Ascending aorta (tissue), 2 donors: ENCODE data around the gene SPDEF. TPM values are rescaled to one million over a fixed set of nuclear protein-coding genes. Genes with fewer than 3 reads are reported as not detected.

Experiments
- DNase-seq, 2 donors: peaks; one replicate each; pipeline ENCODE4 v3.0.0-alpha.2; 2019; ENCODE audit warnings: low spot score in 2 of 2
- H3K27ac ChIP-seq, 2 donors: fragments of 200-600 bp; sonication (generic); one replicate each; pipeline ENCODE4 v1.5.1; 2016 to 2017; ENCODE audit warnings: mild to moderate bottlenecking in 1 of 2
- H3K27me3 ChIP-seq: fragments of 200-600 bp; sonication (generic); one replicate; pipeline ENCODE4 v1.5.1; 2017
- H3K36me3 ChIP-seq, 2 donors: fragments of 200-600 bp; sonication (generic); one replicate each; pipeline ENCODE4 v1.5.1; 2016
- H3K4me1 ChIP-seq, 2 donors: fragments of 200-600 bp; sonication (generic); one replicate each; pipeline ENCODE4 v1.5.1; 2016 to 2017; ENCODE audit warnings: mild to moderate bottlenecking in 1 of 2
- H3K4me3 ChIP-seq, 2 donors: fragments of 200-600 bp; sonication (generic); one replicate each; pipeline ENCODE4 v1.5.1; 2016 to 2017; ENCODE audit warnings: mild to moderate bottlenecking in 1 of 2
- H3K9me3 ChIP-seq, 2 donors: fragments of 200-600 bp; sonication (generic); one replicate each; pipeline ENCODE4 v1.5.1; 2016
- intact Hi-C: fragments of 100-400 bp; cut with DNase I; formaldehyde crosslinking; loops from one replicate; pipeline ENCODE4 v1.15.1; 2023
- total RNA-seq: library from RNA; depleted of rRNA; stranded (reverse); fragments of >200 nt; gene quantifications from one replicate; pipeline ENCODE4 v1.1.0, GENCODE V29; 2016
- TF ChIP-seq, protein P1 (sequence below), 3 experiments: fragments of 200-600 bp in 2 of 3; fragments of 450-650 bp in 1 of 3; sonication (generic) in 2 of 3; IDR thresholded peaks; one replicate each; pipeline ENCODE4 v1.5.1; 2016 to 2019; ENCODE audit warnings: antibody characterized with exemption in 3 of 3, mild to moderate bottlenecking in 1 of 3, moderate library complexity in 1 of 3

SPDEF gene
- total RNA-seq, 1 donor from 2014 or later = not detected

DNA sequence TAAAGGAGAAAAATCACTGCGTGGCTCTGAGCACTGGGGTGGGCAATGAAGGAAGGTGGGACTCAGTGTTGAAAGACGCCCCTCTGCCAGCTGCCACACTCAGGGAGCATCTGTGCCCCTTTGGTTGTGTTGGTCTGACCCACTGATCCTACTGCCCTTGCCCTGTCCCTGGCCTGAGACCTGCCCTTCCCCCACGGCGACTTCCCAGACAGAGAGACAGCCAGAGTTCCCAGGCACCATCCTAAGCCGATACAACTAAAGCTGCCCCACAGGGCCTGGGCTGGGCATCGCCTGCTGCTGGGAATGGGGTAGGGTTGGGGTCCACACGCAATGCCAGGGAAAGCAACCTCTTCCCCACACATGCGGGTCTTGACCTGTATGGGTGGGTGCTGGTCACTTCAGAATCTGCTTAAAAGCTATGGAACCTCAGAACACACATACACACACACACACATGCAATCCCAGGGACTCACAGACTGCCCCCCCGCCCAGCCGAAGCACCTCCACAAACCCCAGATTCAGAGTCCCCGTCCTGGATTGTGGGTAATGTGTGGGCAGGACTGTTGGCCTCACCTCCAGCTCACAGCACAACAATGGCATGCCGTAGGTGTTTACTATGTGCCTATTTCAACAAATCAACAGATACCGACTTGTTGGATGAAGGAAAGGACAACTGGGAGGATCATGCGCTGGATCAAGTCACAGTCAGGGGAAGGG, 10.9 kb upstream of the SPDEF start:
- Histone ChIP-seq H3K36me3 (no peaks in the 10 kb centered on the region), H3K27ac (no peak overlapping the region), H3K4me3 (no peak overlapping the region), H3K4me1 (no peaks in the 10 kb centered on the region), H3K27me3 (no peaks in the 10 kb centered on the region), H3K9me3 (no peaks in the 10 kb centered on the region)
- TF ChIP-seq, protein P1, sequence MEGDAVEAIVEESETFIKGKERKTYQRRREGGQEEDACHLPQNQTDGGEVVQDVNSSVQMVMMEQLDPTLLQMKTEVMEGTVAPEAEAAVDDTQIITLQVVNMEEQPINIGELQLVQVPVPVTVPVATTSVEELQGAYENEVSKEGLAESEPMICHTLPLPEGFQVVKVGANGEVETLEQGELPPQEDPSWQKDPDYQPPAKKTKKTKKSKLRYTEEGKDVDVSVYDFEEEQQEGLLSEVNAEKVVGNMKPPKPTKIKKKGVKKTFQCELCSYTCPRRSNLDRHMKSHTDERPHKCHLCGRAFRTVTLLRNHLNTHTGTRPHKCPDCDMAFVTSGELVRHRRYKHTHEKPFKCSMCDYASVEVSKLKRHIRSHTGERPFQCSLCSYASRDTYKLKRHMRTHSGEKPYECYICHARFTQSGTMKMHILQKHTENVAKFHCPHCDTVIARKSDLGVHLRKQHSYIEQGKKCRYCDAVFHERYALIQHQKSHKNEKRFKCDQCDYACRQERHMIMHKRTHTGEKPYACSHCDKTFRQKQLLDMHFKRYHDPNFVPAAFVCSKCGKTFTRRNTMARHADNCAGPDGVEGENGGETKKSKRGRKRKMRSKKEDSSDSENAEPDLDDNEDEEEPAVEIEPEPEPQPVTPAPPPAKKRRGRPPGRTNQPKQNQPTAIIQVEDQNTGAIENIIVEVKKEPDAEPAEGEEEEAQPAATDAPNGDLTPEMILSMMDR (IDR thresholded peaks at IDR 0.05) = no peak
- no peak for DNase-seq
- intact Hi-C loops = no loop called here

DNA sequence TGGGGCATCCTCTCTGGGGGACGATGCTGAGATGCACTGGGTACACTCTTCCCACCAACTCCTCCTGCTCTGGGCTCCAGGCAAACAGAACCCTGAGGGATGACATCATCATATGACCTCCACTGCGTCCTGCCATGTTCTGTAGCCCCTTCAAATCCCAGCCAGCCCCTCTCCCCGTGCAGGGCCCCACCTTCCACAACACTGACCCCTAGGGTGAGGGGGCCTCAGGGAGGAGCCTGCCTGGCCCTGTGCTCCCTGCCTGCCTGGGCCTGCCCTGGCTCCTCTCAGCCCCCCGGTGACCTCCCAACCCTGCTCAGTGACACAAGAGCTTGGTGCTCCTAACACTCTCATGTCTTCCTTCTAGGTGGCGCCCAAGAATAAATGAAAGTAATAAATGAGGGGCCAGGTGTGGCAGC, 9.6 kb upstream of the SPDEF start:
- TF ChIP-seq, protein P1 (IDR thresholded peaks at IDR 0.05) = no peak
- H3K27me3 ChIP-seq = no peaks in the 10 kb centered on the region
- H3K9me3 ChIP-seq = no peaks in the 10 kb centered on the region
- H3K27ac ChIP-seq = no peak overlapping the region
- no peaks in the 10 kb centered on the region for H3K36me3 ChIP-seq
- no peak for DNase-seq
- intact Hi-C loops = no loop called here
- no peak overlapping the region for H3K4me3 ChIP-seq
- no peaks in the 10 kb centered on the region for H3K4me1 ChIP-seq

GRCh38 chr6:34564181-34564580, 8.1 kb upstream of the SPDEF start:
- H3K36me3 ChIP-seq = no peaks in the 10 kb centered on the region
- no peak for DNase-seq
- TF ChIP-seq, protein P1 (IDR thresholded peaks at IDR 0.05) = no peak
- no peak overlapping the region for H3K4me3 ChIP-seq
- intact Hi-C loops = no loop called here
- H3K27ac ChIP-seq = no peak overlapping the region
- H3K4me1 ChIP-seq = no peaks in the 10 kb centered on the region
- no peaks in the 10 kb centered on the region for H3K27me3 ChIP-seq
- no peaks in the 10 kb centered on the region for H3K9me3 ChIP-seq

- TF ChIP-seq, protein P1 (IDR thresholded peaks at IDR 0.05) = no peak
- intact Hi-C loops = no loop called here
- no peaks in the 10 kb centered on the region for H3K9me3 ChIP-seq
- no peak overlapping the region for H3K4me3 ChIP-seq
- no peaks in the 10 kb centered on the region for H3K27me3 ChIP-seq
- no peaks in the 10 kb centered on the region for H3K4me1 ChIP-seq
- DNase-seq = no peak
- H3K36me3 ChIP-seq = no peaks in the 10 kb centered on the region
- no peak overlapping the region for H3K27ac ChIP-seq
Observed at GRCh38 chr6:34563513-34563870, 7.4 kb upstream of the SPDEF start.

GRCh38 chr6:34562861-34563512, 6.9 kb upstream of the SPDEF start:
- DNase-seq = no peak
- Histone ChIP-seq H3K36me3 (no peaks in the 10 kb centered on the region), H3K4me1 (no peaks in the 10 kb centered on the region), H3K27ac (no peak overlapping the region), H3K9me3 (peaks cover 0 to 4% of the 10 kb centered on the region in 2 donors), H3K4me3 (no peak overlapping the region), H3K27me3 (no peaks in the 10 kb centered on the region)
- TF ChIP-seq, protein P1 (IDR thresholded peaks at IDR 0.05) = no peak
- intact Hi-C loops = no loop called here
